Measurements from ENCODE around the gene SSX2IP. TPM values are rescaled to one million over a fixed set of nuclear protein-coding genes. Genes with fewer than 3 reads are reported as not detected.
A peak's percentile ranks its signal among the peaks of the same experiment; 100 is the strongest.

The SSX2IP gene
- total and polyA plus RNA-seq, 9 of the 15 experiments (the other 6 are each of a cell fraction or from before 2014, with no cell fraction given) = 20.6 to 96.7 (median 61.7) TPM

DNA sequence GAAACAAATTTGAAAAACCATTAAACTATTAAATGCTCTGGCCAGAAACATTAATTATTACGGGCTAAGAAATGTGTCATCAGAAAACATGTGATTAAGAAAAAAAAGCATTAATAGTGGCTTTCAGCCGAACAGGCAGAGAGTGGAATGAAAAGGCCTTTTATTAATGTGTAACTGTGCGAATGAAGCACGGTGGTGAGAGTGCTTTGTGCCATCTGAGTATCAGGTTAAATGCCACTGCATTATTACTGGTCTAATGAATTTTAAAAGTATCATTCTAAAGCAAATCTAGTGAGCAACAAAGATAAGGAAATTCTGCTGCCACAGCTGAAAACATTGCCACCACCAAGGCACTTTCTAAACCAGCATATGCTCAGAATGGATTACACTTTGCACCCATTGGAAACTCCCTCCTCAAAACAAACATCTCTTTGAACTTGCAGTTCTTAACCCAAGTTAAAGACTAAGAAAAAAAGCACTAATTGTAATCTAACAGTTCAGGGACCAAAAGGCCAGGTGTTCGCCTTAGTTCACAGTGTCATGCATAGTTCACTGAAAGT lies 30.0 kb upstream of the SSX2IP start:
- Histone ChIP-seq H3K27ac (ENCODE audit: extremely low read depth, low read depth, low read length) (no peak overlapping the region), H4K20me1 (replicated peaks; ENCODE audit: control insufficient read depth, insufficient read depth, low read length) (no peaks in the 10 kb centered on the region), H3K9ac (ENCODE audit: insufficient read depth in 1 of 2, low read depth in 2 of 2, low read length in 2 of 2) (no peak overlapping the region), H3K4me1 (replicated peaks in 1 of 2; ENCODE audit: control insufficient read depth in 2 of 2, insufficient read depth in 2 of 2, low read length in 2 of 2) (peaks cover 5 to 43% of the 10 kb centered on the region in 2 experiments; a peak in 4 of 5 replicates), H2AFZ (ENCODE audit: low read depth, low read length) (peak overlapping the region; percentile 54), H3K36me3 (ENCODE audit: control insufficient read depth, insufficient read depth, low read length) (no peaks in the 10 kb centered on the region), H3K9me1 (ENCODE audit: control insufficient read depth, insufficient read depth, low read length) (no peaks in the 10 kb centered on the region), H3K79me2 (ENCODE audit: control insufficient read depth, insufficient read depth, low read length) (no peaks in the 10 kb centered on the region), H3K9me3 (replicated peaks; ENCODE audit: control insufficient read depth, insufficient read depth, low read depth, low read length) (no peaks in the 10 kb centered on the region), H3K27me3 (ENCODE audit: control insufficient read depth in 2 of 2, insufficient read depth in 2 of 2, low read length in 2 of 2) (no peaks in the 10 kb centered on the region), H3K4me2 (ENCODE audit: insufficient read depth, low read length) (no peak overlapping the region), H3K4me3 (no peak overlapping the region)
- ChIA-PET POLR2A (interaction anchor here (0.9 to 1.0 kb wide), 2 partner anchors 14 to 72 kb away, joined by 3 read pairs; no protein-coding TSS in a partner anchor), CTCF (ENCODE audit: low intra/inter-chr PET ratio) (no interaction called here)
- FAIRE-seq (no peak), ATAC-seq (no peak), DNase-seq (ENCODE audit: extremely low read depth in 1 of 4, low spot score in 3 of 4) (no peak)
- WGBS (ENCODE audit: insufficient coverage, low coverage, missing lambda C conversion rate) = 60% methylated on average over 5 of the region's 5 CpGs
- TF ChIP-seq NFE2L1 (tag; IDR thresholded peaks at IDR 0.05; ENCODE audit: borderline replicate concordance, low read depth) (no peak), SUPT5H (IDR thresholded peaks at IDR 0.05) (no peak), SP1 (CRISPR knock-in tag; IDR thresholded peaks at IDR 0.05) (no peak), ELF2 (CRISPR knock-in tag; IDR thresholded peaks at IDR 0.05) (no peak), ZZZ3 (IDR thresholded peaks at IDR 0.05) (no peak), CREB1 (IDR thresholded peaks at IDR 0.05) (no peak), CREB1 (CRISPR knock-in tag; IDR thresholded peaks at IDR 0.05) (no peak), IFI16 (CRISPR knock-in tag; IDR thresholded peaks at IDR 0.05) (no peak), ZNF184 (CRISPR knock-in tag; IDR thresholded peaks at IDR 0.05) (no peak)
- TF ChIP-seq, protein P1, sequence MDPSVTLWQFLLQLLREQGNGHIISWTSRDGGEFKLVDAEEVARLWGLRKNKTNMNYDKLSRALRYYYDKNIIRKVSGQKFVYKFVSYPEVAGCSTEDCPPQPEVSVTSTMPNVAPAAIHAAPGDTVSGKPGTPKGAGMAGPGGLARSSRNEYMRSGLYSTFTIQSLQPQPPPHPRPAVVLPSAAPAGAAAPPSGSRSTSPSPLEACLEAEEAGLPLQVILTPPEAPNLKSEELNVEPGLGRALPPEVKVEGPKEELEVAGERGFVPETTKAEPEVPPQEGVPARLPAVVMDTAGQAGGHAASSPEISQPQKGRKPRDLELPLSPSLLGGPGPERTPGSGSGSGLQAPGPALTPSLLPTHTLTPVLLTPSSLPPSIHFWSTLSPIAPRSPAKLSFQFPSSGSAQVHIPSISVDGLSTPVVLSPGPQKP (CRISPR knock-in tag; IDR thresholded peaks at IDR 0.05) = no peak
- BruUV-seq (replicated peaks) = no TSS peak
- in situ Hi-C loops (cut with MboI) (no loop called here), intact Hi-C loops (cut with micrococcal nuclease) (loop anchor here (5.0 kb wide), 1 partner anchor 68 kb away; no protein-coding TSS in a partner anchor)

All from K562 (cell line).